PC-9 (cell line): Measurements from ENCODE around the gene SPINT1. TPM values are rescaled to one million over a fixed set of nuclear protein-coding genes. Genes with fewer than 3 reads are reported as not detected.

Source experiments
- BruUV-seq: library from RNA; stranded (reverse); fragments of 400-500 nt; replicated peaks from 2 replicates; lab custom pipeline; 2021; lab: Mats Ljungman, UMichigan
- CTCF ChIA-PET: fragments of 300-600 bp; sonication (Branson Sonifier 250); formaldehyde crosslinking; loops from one replicate; lab custom pipeline; 2022; ENCODE audit warnings: antibody characterized with exemption; lab: Charles Lee
- POLR2A ChIA-PET: fragments of 300-600 bp; sonication (Branson Sonifier 250); formaldehyde crosslinking; loops from one replicate; lab custom pipeline; 2022; ENCODE audit warnings: antibody characterized with exemption; ENCODE audit not compliant: unreplicated experiment; lab: Charles Lee
- DNase-seq, 2 experiments: peaks; one replicate each; pipeline versions ENCODE4 v3.0.0 to v3.0.0-alpha.2; 2015 to 2022; ENCODE audit warnings: mixed read lengths in 1 of 2
- H2AFZ ChIP-seq: fragments of 200-600 bp; sonication (generic); 2 replicates; pipeline ENCODE4 v1.8.1; 2017; ENCODE audit warnings: antibody characterized with exemption
- H3F3A ChIP-seq: fragments of 200-600 bp; sonication (generic); 2 replicates; pipeline ENCODE4 v1.8.1; 2017; ENCODE audit warnings: antibody characterized with exemption, mild to moderate bottlenecking, low read depth; ENCODE audit not compliant: insufficient read depth
- H3K27ac ChIP-seq: fragments of 200-600 bp; sonication (generic); 2 replicates; pipeline ENCODE4 v1.6.1; 2016; ENCODE audit warnings: mixed run types
- H3K27me3 ChIP-seq: fragments of 200-600 bp; sonication (generic); 2 replicates; pipeline ENCODE4 v1.6.1; 2016; ENCODE audit warnings: low read depth, mixed run types; ENCODE audit not compliant: insufficient read depth
- H3K36me3 ChIP-seq: fragments of 200-600 bp; sonication (generic); 2 replicates; pipeline ENCODE4 v1.6.1; 2016; ENCODE audit warnings: low read depth, mixed run types
- H3K4me1 ChIP-seq: fragments of 200-600 bp; sonication (generic); replicated peaks from 2 replicates; pipeline ENCODE4 v1.6.1; 2016; ENCODE audit warnings: mixed run types; ENCODE audit not compliant: insufficient read depth
- H3K4me2 ChIP-seq: fragments of 200-600 bp; sonication (generic); 2 replicates; pipeline ENCODE4 v1.6.1; 2017; ENCODE audit warnings: mixed run types
- H3K4me3 ChIP-seq: fragments of 200-600 bp; sonication (generic); 2 replicates; pipeline ENCODE4 v1.6.1; 2016; ENCODE audit warnings: mixed run types
- H3K79me2 ChIP-seq: fragments of 200-600 bp; sonication (generic); 2 replicates; pipeline ENCODE4 v1.6.1; 2017; ENCODE audit warnings: low read depth, mixed run types
- H3K9me2 ChIP-seq: fragments of 200-600 bp; sonication (generic); 2 replicates; pipeline ENCODE4 v1.8.1; 2017; ENCODE audit warnings: mild to moderate bottlenecking; ENCODE audit not compliant: insufficient read depth
- H3K9me3 ChIP-seq: fragments of 200-600 bp; sonication (generic); 2 replicates; pipeline ENCODE4 v1.8.1; 2016; ENCODE audit warnings: low read depth; ENCODE audit not compliant: insufficient read depth
- H4K20me1 ChIP-seq: fragments of 200-600 bp; sonication (generic); 2 replicates; pipeline ENCODE4 v1.8.1; 2017; ENCODE audit not compliant: insufficient read depth
- CTCF ChIP-seq: fragments of 200-600 bp; sonication (generic); conservative IDR thresholded peaks from 2 replicates; pipeline ENCODE4 v1.6.1; 2017; ENCODE audit warnings: mixed run types, antibody characterized with exemption, mild to moderate bottlenecking, moderate library complexity
- EZH2 ChIP-seq: fragments of 200-600 bp; sonication (generic); IDR thresholded peaks from 2 replicates; pipeline ENCODE4 v1.8.0; 2017; ENCODE audit warnings: antibody characterized with exemption, low read depth
- intact Hi-C: fragments of 100-400 bp; cut with micrococcal nuclease; formaldehyde crosslinking; loops from one replicate; pipeline ENCODE4 v1.10.0; 2022; ENCODE audit not compliant: unreplicated experiment
- total RNA-seq: library from RNA; stranded (reverse); gene quantifications from 2 replicates; pipeline ENCODE4 v1.2.3, GENCODE V29; 2021

Gene SPINT1
- total RNA-seq, 1 experiment from 2014 or later: 141 TPM

GRCh38 chr15:40872791-40873693, 29.2 kb downstream of the SPINT1 start:
- CTCF ChIA-PET: interaction anchor here (0.5 to 3.8 kb wide), 11 partner anchors 10 to 358 kb away, joined by 3 to 61 read pairs (median 7); partner anchors contain the start of genes CHP1 and VPS18
- peak overlapping the region; percentile 91 for H3K27ac ChIP-seq
- no peaks in the 10 kb centered on the region for H3K9me3 ChIP-seq
- POLR2A ChIA-PET: interaction anchor here (0.6 to 0.7 kb wide), 3 partner anchors 13 to 57 kb away, joined by 3 to 5 read pairs (median 4); no protein-coding TSS in a partner anchor
- no peaks in the 10 kb centered on the region for H3K27me3 ChIP-seq
- H3K4me2 ChIP-seq: peak overlapping the region; percentile 92
- H3F3A ChIP-seq: peaks cover 30% of the 10 kb centered on the region
- no peaks in the 10 kb centered on the region for H4K20me1 ChIP-seq
- no peak for DNase-seq
- H2AFZ ChIP-seq: no peak overlapping the region
- H3K4me1 ChIP-seq: peaks cover 44% of the 10 kb centered on the region
- peak overlapping the region; percentile 81 for H3K4me3 ChIP-seq
- H3K9me2 ChIP-seq: no peaks in the 10 kb centered on the region
- peaks cover 3% of the 10 kb centered on the region; the same call in 1 of the 2 replicates for H3K36me3 ChIP-seq
- intact Hi-C loops: loop anchor here (1.0 to 10.0 kb wide), 2 partner anchors 16 to 768 kb away; partner anchors contain the start of gene BMF
- TF ChIP-seq CTCF (no peak), EZH2 (no peak)
- peaks cover 25% of the 10 kb centered on the region for H3K79me2 ChIP-seq
- TSS peak; percentile 45 for BruUV-seq

- peak; percentile 70 to 78 for DNase-seq
- Histone ChIP-seq H3K4me1 (peaks cover 52% of the 10 kb centered on the region), H3K36me3 (peaks cover 3% of the 10 kb centered on the region; the same call in 1 of the 2 replicates), H3F3A (peaks cover 39% of the 10 kb centered on the region), H3K9me2 (no peaks in the 10 kb centered on the region), H3K9me3 (no peaks in the 10 kb centered on the region), H4K20me1 (no peaks in the 10 kb centered on the region), H3K4me2 (peak within 1 kb of the TSS; percentile 92), H3K79me2 (peaks cover 25% of the 10 kb centered on the region), H3K27ac (peak within 1 kb of the TSS; percentile 91), H3K27me3 (no peaks in the 10 kb centered on the region), H3K4me3 (peak within 1 kb of the TSS; percentile 81), H2AFZ (no peak within 1 kb of the TSS)
- ChIA-PET POLR2A (interaction anchor here (0.6 to 0.9 kb wide), 3 partner anchors 14 to 18 kb away, joined by 3 to 5 read pairs (median 4); no protein-coding TSS in a partner anchor), CTCF (interaction anchor here (0.5 to 3.8 kb wide), 10 partner anchors 10 to 357 kb away, joined by 3 to 61 read pairs (median 6); partner anchors contain the start of genes CHP1 and VPS18)
- no TSS peak for BruUV-seq
- intact Hi-C loops: loop anchor here (10.0 kb wide), 1 partner anchor 769 kb away; the partner anchor contains the start of gene BMF
- TF ChIP-seq CTCF (peak; percentile 42; the same call in 1 of the 2 replicates), EZH2 (no peak)
These were observed 30.1 kb downstream of the SPINT1 start, which contains the start of gene RHOV for GRCh38 chr15:40873694-40874561. TSS of gene RHOV (minus strand) at chr15:40874234. CDS start at chr15:40874139, 95 bp downstream.
